Mammary epithelial cell (primary cell): ENCODE results near the gene FAM47E.
"Not testable (repeated sequence)": the region's sequence is repeated elsewhere in the genome, so short reads cannot be mapped to it uniquely, and the experiment has no call there.

Experiments used
- EZH2 ChIP-seq: IDR thresholded peaks from 2 replicates; pipeline ENCODE4 v1.6.1; 2012; ENCODE audit warnings: low read length, inconsistent platforms, borderline replicate concordance
- TF ChIP-seq, protein P1 (sequence below), 2 donors: IDR thresholded peaks in 1 of 2; conservative IDR thresholded peaks in 1 of 2; 2 replicates each; pipeline ENCODE4 v1.5.1; 2011 to 2012; ENCODE audit warnings: inconsistent platforms in 2 of 2, low read length in 2 of 2, mild to moderate bottlenecking in 2 of 2, control low read depth in 1 of 2, low read depth in 1 of 2; ENCODE audit not compliant: insufficient read depth in 1 of 2; ENCODE audit errors: extremely low read depth in 1 of 2

DNA sequence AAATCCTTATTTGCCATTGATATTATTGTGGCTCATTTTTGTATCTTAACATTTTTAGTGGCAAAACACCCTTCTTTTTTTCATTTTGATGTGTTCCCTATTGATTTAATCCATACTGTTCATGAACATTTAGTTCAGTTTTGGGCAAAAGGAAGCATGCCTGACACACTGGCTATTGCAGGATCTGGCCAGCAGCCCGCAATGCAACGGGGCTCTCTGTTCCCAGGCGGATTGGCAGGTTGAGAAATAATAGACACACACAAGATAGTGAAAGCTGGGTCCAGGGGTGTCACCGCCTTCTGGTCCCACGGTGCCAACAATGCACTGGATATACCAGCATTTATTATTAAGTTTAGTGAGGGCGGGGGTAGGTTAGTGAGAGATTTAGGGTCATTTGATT is 30.1 kb downstream of the FAM47E start:
- TF ChIP-seq, protein P1, sequence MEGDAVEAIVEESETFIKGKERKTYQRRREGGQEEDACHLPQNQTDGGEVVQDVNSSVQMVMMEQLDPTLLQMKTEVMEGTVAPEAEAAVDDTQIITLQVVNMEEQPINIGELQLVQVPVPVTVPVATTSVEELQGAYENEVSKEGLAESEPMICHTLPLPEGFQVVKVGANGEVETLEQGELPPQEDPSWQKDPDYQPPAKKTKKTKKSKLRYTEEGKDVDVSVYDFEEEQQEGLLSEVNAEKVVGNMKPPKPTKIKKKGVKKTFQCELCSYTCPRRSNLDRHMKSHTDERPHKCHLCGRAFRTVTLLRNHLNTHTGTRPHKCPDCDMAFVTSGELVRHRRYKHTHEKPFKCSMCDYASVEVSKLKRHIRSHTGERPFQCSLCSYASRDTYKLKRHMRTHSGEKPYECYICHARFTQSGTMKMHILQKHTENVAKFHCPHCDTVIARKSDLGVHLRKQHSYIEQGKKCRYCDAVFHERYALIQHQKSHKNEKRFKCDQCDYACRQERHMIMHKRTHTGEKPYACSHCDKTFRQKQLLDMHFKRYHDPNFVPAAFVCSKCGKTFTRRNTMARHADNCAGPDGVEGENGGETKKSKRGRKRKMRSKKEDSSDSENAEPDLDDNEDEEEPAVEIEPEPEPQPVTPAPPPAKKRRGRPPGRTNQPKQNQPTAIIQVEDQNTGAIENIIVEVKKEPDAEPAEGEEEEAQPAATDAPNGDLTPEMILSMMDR (conservative IDR thresholded peaks at IDR 0.05 in 1 of 2, IDR thresholded peaks at IDR 0.05 in 1 of 2; ENCODE audit: extremely low read depth in 1 of 2, insufficient read depth in 1 of 2, low read depth in 1 of 2, low read length in 2 of 2): not testable (repeated sequence)
- not testable (repeated sequence) for TF ChIP-seq EZH2
